HG02884 (cell line): Measurements from ENCODE around the gene POLG.
A peak's percentile ranks its signal among the peaks of the same experiment; 100 is the strongest.

Source experiments
- ATAC-seq: cut with Tn5 transposase; IDR thresholded peaks from one replicate; pipeline ENCODE4 v1.9.1; 2021; ENCODE audit warnings: mild to moderate bottlenecking, moderate library complexity; ENCODE audit not compliant: unreplicated experiment

Gene POLG

GRCh38 chr15:89334510-89335297 is at the start of gene POLG:
POLG (minus strand) TSS chr15:89334824; CDS start chr15:89333754, 1,070 bp downstream.
- ATAC-seq: peak; percentile 88

- ATAC-seq: no peak
These were observed 49.6 kb upstream of the POLG start for GRCh38 chr15:89384176-89384604.

GRCh38 chr15:89383365-89384175 is 48.9 kb upstream of the POLG start:
- no peak for ATAC-seq

GRCh38 chr15:89381888-89382686 is 47.5 kb upstream of the POLG start:
- no peak for ATAC-seq

- no peak for ATAC-seq
These were observed 46.7 kb upstream of the POLG start for GRCh38 chr15:89381331-89381730.

GRCh38 chr15:89379818-89380217 is 45.2 kb upstream of the POLG start:
- ATAC-seq: no peak

- ATAC-seq: no peak
These were observed 44.6 kb upstream of the POLG start for GRCh38 chr15:89379251-89379695.

- ATAC-seq: no peak
These were observed 43.9 kb upstream of the POLG start for GRCh38 chr15:89378296-89379151.

- no peak for ATAC-seq
These were observed 43.2 kb upstream of the POLG start for GRCh38 chr15:89377842-89378295.

- ATAC-seq: no peak
These were observed 42.6 kb upstream of the POLG start for GRCh38 chr15:89377024-89377841.

GRCh38 chr15:89376388-89376787 is 41.8 kb upstream of the POLG start:
- ATAC-seq: no peak

GRCh38 chr15:89375093-89376005 is 40.7 kb upstream of the POLG start:
- no peak for ATAC-seq

GRCh38 chr15:89374086-89374981 is 39.7 kb upstream of the POLG start:
- ATAC-seq: no peak

GRCh38 chr15:89372069-89372935 is 37.7 kb upstream of the POLG start:
- ATAC-seq: no peak

GRCh38 chr15:89371228-89372044 is 36.8 kb upstream of the POLG start:
- no peak for ATAC-seq

- ATAC-seq: no peak
These were observed 36.3 kb upstream of the POLG start for GRCh38 chr15:89370978-89371227.
